ENCODE data around the gene TSPEAR.

- TF ChIP-seq CTCF (conservative IDR thresholded peaks at IDR 0.05; ENCODE audit: low read length) (no peak), EZH2phosphoT487 (IDR thresholded peaks at IDR 0.05; ENCODE audit: borderline replicate concordance, low read depth, low read length) (no peak)
Observed at GRCh38 chr21:44596068-44596725, 115.2 kb downstream of the TSPEAR start.

All from OCI-LY7 (cell line).